ENCODE results near the gene AKAP6. TPM values are rescaled to one million over a fixed set of nuclear protein-coding genes. Genes with fewer than 3 reads are reported as not detected.

Gene AKAP6
- total RNA-seq, 1 donor, result 1.6 TPM

- DNase-seq (ENCODE audit: low read depth in 2 of 3, low spot score in 2 of 3), result no peak
These were observed 512.6 kb downstream of the AKAP6 start for GRCh38 chr14:32841698-32842097.

- DNase-seq (ENCODE audit: low read depth in 2 of 3, low spot score in 2 of 3), result no peak
These were observed 517.8 kb downstream of the AKAP6 start for GRCh38 chr14:32846821-32847365.

- no peak for DNase-seq (ENCODE audit: low read depth in 2 of 3, low spot score in 2 of 3)
These were observed 518.8 kb downstream of the AKAP6 start for GRCh38 chr14:32847867-32848266.

GRCh38 chr14:32865827-32866376 is 536.8 kb downstream of the AKAP6 start:
- no peak for DNase-seq (ENCODE audit: low read depth in 2 of 3, low spot score in 2 of 3)

- no peak for DNase-seq (ENCODE audit: low read depth in 2 of 3, low spot score in 2 of 3)
These were observed 554.1 kb downstream of the AKAP6 start for GRCh38 chr14:32883188-32883587.

Small RNA genes within 50 kb of the gene (small RNA-seq; reads per million reads assigned to genes)
- not detected for gene RN7SL660P

Other genes starting within 250 kb of the AKAP6 start
- gene RNU6-7, start 127.3 kb upstream of the AKAP6 start, total RNA-seq, result not detected
- gene RNU6-8, start 126.0 kb upstream of the AKAP6 start, total RNA-seq, result not detected

Measured in hematopoietic multipotent progenitor cell (in vitro differentiated cells).